ENCODE results near the gene RAB3B.

GRCh38 chr1:51958824-51959223 is 31.7 kb downstream of the RAB3B start:
- TF ChIP-seq EZH2 (IDR thresholded peaks at IDR 0.05): no peak
- TF ChIP-seq POLR2AphosphoS5 (IDR thresholded peaks at IDR 0.05; ENCODE audit: borderline replicate concordance, low read depth, low read length): no peak
- no peak for TF ChIP-seq FOXP2 (optimal IDR thresholded peaks at IDR 0.05; ENCODE audit: control extremely low read depth, extremely low read length, insufficient read depth)

Data from SK-N-MC (cell line).